Right lobe of liver (tissue), 4 donors: Measurements from ENCODE around the gene MOCOS.

Experiments
- CTCF ChIP-seq, 4 donors: fragments of 200-600 bp in 3 of 4; fragments of 450-650 bp in 1 of 4; IDR thresholded peaks; one replicate each; pipeline versions ENCODE4 v1.5.1 to v1.8.0; 2016 to 2022; ENCODE audit warnings: antibody characterized with exemption in 4 of 4, mild to moderate bottlenecking in 2 of 4
- POLR2A ChIP-seq: fragments of 450-650 bp; IDR thresholded peaks from one replicate; pipeline ENCODE4 v1.6.1; 2017; ENCODE audit warnings: antibody characterized with exemption, mild to moderate bottlenecking
- donor health status: DM: no; HTN: no; CAD: no.
- donor health status: DM: no; HTN: no; CAD: no.
- donor health status: DM: no; HTN: yes; CAD: no.

GRCh38 chr18:36215577-36215976 is 28.3 kb downstream of the MOCOS start:
- TF ChIP-seq CTCF (IDR thresholded peaks at IDR 0.05) (no peak), POLR2A (no peak)
